Osteocyte (in vitro differentiated cells): ENCODE measurements around the gene CLDN1. TPM values are rescaled to one million over a fixed set of nuclear protein-coding genes. Genes with fewer than 3 reads are reported as not detected.

Experiments
- DNase-seq: peaks from one replicate; pipeline ENCODE4 v3.0.0; 2021; ENCODE audit warnings: mixed read lengths; ENCODE audit not compliant: unreplicated experiment; ENCODE audit errors: extremely low spot score
- H3K27ac Mint-ChIP-seq: one replicate; pipeline ENCODE4 v1.8.0; 2021; ENCODE audit warnings: mild to moderate bottlenecking, mixed read lengths; ENCODE audit not compliant: unreplicated experiment
- H3K27me3 Mint-ChIP-seq: one replicate; pipeline ENCODE4 v1.8.0; 2021; ENCODE audit warnings: mixed read lengths; ENCODE audit not compliant: unreplicated experiment
- H3K36me3 Mint-ChIP-seq: one replicate; pipeline ENCODE4 v1.8.0; 2021; ENCODE audit warnings: mixed read lengths; ENCODE audit not compliant: unreplicated experiment
- H3K4me1 Mint-ChIP-seq: one replicate; pipeline ENCODE4 v1.8.0; 2021; ENCODE audit warnings: mixed read lengths; ENCODE audit not compliant: unreplicated experiment
- H3K4me3 Mint-ChIP-seq: one replicate; pipeline ENCODE4 v1.8.0; 2021; ENCODE audit warnings: mild to moderate bottlenecking, moderate library complexity, mixed read lengths; ENCODE audit not compliant: unreplicated experiment
- H3K9me3 Mint-ChIP-seq: one replicate; pipeline ENCODE4 v1.8.0; 2021; ENCODE audit warnings: mixed read lengths; ENCODE audit not compliant: unreplicated experiment
- total RNA-seq: library from RNA; stranded (reverse); gene quantifications from 2 replicates; pipeline ENCODE4 v1.2.1, GENCODE V29; 2021
- TF ChIP-seq, protein P1 (sequence below): fragments of 200-600 bp; sonication (generic); IDR thresholded peaks from 2 replicates; pipeline ENCODE4 v1.5.0; 2021; ENCODE audit warnings: antibody characterized with exemption, mild to moderate bottlenecking, moderate library complexity

The CLDN1 gene
- total RNA-seq, 1 donor from 2014 or later, result 41.4 TPM

DNA sequence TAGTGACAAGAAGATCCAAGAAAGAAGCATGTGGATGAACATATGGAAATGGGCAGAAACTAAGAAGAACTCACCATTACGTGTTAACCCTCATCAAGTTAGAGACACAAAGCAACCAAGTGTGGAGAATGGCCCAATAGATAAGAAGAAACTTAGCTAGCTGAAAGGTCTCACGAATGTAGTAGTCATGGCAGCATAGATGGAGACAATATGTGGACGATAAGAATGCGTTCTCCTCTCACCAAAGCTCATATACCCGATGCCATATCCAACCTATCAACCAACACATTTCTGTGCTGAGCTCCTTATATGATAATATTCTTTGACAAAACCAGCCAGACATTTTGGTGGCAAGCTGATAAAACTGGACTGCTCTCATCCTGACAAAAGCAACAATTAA, 15.1 kb upstream of the CLDN1 start:
- H3K9me3 Mint-ChIP-seq, result peaks cover 3% of the 10 kb centered on the region
- no peaks in the 10 kb centered on the region for H3K36me3 Mint-ChIP-seq
- H3K27ac Mint-ChIP-seq, result no peak overlapping the region
- H3K4me3 Mint-ChIP-seq, result no peak overlapping the region
- H3K27me3 Mint-ChIP-seq, result no peaks in the 10 kb centered on the region
- no peak for DNase-seq
- TF ChIP-seq, protein P1, sequence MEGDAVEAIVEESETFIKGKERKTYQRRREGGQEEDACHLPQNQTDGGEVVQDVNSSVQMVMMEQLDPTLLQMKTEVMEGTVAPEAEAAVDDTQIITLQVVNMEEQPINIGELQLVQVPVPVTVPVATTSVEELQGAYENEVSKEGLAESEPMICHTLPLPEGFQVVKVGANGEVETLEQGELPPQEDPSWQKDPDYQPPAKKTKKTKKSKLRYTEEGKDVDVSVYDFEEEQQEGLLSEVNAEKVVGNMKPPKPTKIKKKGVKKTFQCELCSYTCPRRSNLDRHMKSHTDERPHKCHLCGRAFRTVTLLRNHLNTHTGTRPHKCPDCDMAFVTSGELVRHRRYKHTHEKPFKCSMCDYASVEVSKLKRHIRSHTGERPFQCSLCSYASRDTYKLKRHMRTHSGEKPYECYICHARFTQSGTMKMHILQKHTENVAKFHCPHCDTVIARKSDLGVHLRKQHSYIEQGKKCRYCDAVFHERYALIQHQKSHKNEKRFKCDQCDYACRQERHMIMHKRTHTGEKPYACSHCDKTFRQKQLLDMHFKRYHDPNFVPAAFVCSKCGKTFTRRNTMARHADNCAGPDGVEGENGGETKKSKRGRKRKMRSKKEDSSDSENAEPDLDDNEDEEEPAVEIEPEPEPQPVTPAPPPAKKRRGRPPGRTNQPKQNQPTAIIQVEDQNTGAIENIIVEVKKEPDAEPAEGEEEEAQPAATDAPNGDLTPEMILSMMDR, result no peak
- peaks cover 7% of the 10 kb centered on the region for H3K4me1 Mint-ChIP-seq

DNA sequence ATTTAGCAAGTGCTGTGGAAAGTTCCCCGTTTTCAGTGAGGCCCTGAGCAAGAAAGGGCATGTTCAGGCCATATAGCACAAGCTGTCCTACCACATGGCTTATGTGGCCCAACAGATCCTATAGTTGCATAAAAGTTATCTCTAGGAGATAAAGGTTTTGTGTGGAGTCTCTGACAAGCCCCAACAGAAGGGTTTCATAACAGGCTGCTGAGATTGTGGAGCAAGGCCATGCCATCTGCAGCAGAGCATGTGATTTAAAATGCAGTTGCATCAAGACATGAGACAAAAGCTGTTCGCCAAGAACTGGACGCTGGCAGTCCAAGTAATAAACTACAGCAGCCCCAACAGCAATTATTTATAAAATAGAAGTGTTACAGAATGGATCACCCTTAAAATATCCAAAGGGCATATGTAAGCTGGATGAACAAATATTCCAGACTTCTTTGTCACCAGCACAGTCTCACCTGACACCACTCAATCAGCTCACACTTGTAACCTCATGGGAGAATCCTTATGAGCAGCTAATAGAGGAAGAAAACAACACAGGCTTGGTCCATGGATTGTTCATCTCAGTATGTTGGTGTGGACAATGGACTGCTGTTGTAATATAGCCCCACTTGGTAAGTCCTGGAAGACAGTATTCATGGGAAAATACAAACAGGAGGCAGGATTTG, 14.4 kb upstream of the CLDN1 start:
- Mint-ChIP-seq H3K36me3 (no peaks in the 10 kb centered on the region), H3K27me3 (no peaks in the 10 kb centered on the region)

DNA sequence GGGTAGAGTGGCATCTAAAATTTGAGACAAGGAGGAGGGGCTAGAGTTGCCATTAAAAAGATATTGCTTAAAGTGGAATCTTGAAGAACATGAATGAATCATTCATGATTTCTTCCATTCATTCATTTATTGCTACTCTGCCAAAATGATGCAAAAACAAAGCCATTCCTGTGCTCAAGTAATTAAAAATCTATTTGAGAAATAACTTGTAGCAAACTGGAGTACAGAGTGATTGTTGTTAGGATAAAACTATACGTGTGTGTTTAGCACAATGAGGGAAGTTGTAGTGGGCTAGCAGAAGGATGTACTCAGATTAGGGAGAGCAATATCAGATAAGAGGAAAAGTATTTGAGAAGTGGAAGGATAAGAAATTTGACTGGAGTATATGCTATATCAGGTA, 11.7 kb upstream of the CLDN1 start:
- TF ChIP-seq, protein P1, result no peak
- Mint-ChIP-seq H3K9me3 (no peaks in the 10 kb centered on the region), H3K4me1 (no peaks in the 10 kb centered on the region), H3K27ac (no peak overlapping the region), H3K36me3 (no peaks in the 10 kb centered on the region), H3K4me3 (no peak overlapping the region), H3K27me3 (no peaks in the 10 kb centered on the region)
- no peak for DNase-seq

More for the DNA sequence above, 14.4 kb upstream of the CLDN1 start:
- Mint-ChIP-seq H3K9me3 (no peaks in the 10 kb centered on the region), H3K4me3 (no peak overlapping the region), H3K4me1 (peaks cover 7% of the 10 kb centered on the region), H3K27ac (no peak overlapping the region)
- no peak for DNase-seq
- TF ChIP-seq, protein P1, result no peak

DNA sequence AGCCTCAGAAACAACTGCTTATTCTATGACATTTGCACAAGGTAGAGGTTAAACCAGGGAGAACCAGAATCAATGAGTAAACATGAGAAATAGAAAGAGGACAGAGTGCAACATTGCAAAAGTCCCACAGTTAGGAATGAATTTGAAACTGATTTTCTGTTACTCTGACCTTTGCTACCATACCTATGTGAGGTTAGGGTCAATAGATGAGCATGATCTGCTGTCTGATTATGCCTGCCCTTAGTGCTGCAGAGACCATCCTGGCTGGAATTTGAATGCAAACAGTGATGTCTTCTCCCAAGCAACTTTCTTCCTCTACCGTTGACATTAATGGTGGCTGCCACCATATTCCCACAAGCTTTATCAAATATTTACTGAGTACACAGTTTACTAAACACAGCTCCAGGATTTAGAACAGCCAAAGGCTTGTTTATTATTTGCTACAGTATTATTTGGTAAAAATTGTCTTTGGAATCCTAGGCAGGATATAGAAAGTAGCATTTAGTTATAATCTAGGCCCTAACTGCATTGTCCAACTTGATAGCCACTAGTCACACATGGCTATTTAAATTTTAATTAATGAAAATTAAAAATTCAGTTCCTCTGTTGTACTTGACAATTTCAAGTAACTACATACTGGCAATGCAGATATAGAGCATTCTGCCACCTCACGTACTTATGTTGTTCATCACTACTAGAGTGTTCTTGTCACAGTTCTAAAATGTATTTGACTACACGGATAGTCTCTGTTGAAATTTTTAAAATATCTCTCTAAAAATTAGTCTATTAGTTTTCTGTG, 8.9 kb upstream of the CLDN1 start:
- H3K27ac Mint-ChIP-seq, result no peak overlapping the region
- no peak overlapping the region for H3K4me3 Mint-ChIP-seq
- no peaks in the 10 kb centered on the region for H3K27me3 Mint-ChIP-seq
- no peaks in the 10 kb centered on the region for H3K36me3 Mint-ChIP-seq
- H3K9me3 Mint-ChIP-seq, result no peaks in the 10 kb centered on the region
- TF ChIP-seq, protein P1, result no peak
- H3K4me1 Mint-ChIP-seq, result peaks cover 8% of the 10 kb centered on the region
- no peak for DNase-seq

DNA sequence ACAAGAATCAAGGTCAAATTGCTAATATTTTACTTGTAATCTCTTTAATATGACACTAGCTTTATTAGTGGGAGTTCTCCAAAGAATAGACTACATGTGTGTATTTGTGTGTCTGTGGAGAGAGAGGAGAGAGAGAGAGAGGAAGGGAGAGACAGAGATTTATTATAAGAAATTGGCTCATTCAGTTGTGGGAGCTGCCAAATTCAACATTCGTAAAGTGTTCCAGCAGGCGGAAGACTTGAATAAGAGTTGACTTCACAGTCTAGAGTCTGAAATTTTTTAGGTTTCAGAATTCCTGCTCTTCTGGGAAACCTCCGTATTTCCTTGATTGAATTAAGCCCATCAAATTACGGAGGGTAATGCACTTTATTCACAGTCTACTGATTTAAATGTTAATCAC, 4.7 kb upstream of the CLDN1 start:
- H3K4me3 Mint-ChIP-seq, result no peak overlapping the region
- no peaks in the 10 kb centered on the region for H3K36me3 Mint-ChIP-seq
- H3K9me3 Mint-ChIP-seq, result no peaks in the 10 kb centered on the region
- H3K4me1 Mint-ChIP-seq, result peaks cover 25% of the 10 kb centered on the region
- no peaks in the 10 kb centered on the region for H3K27me3 Mint-ChIP-seq
- H3K27ac Mint-ChIP-seq, result no peak overlapping the region
- TF ChIP-seq, protein P1, result no peak
- no peak for DNase-seq
